Sigmoid colon (tissue), 7 donors: ENCODE data around the gene NGRN. TPM values are rescaled to one million over a fixed set of nuclear protein-coding genes. Genes with fewer than 3 reads are reported as not detected.

Experiments
- DNase-seq: peaks from one replicate; pipeline ENCODE4 v3.0.0-alpha.2; 2019
- H3K27ac ChIP-seq, 4 donors: fragments of 200-600 bp; sonication (generic); one replicate each; pipeline ENCODE4 v1.5.1; 2016 to 2019; ENCODE audit warnings: mild to moderate bottlenecking in 1 of 4
- H3K27me3 ChIP-seq, 3 donors: fragments of 200-600 bp; sonication (generic); one replicate each; pipeline ENCODE4 v1.5.1; 2019; ENCODE audit warnings: mild to moderate bottlenecking in 1 of 3
- H3K36me3 ChIP-seq, 4 donors: fragments of 200-600 bp; sonication (generic); one replicate each; pipeline ENCODE4 v1.5.1; 2016 to 2019
- H3K4me1 ChIP-seq, 4 donors: fragments of 200-600 bp; sonication (generic); one replicate each; pipeline ENCODE4 v1.5.1; 2017 to 2019
- H3K4me3 ChIP-seq, 4 donors: fragments of 200-600 bp; sonication (generic); one replicate each; pipeline ENCODE4 v1.5.1; 2017 to 2019; ENCODE audit warnings: mild to moderate bottlenecking in 2 of 4, moderate library complexity in 1 of 4
- H3K9me3 ChIP-seq, 4 donors: fragments of 200-600 bp in 3 of 4; sonication (generic) in 3 of 4; one replicate each; pipeline versions ENCODE4 v1.5.1 to v1.6.1; 2013 to 2019
- EP300 ChIP-seq, 4 donors: sonication (generic); formaldehyde crosslinking; IDR thresholded peaks; one replicate each; pipeline ENCODE4 v1.6.1; 2017; ENCODE audit warnings: antibody characterized with exemption in 4 of 4
- POLR2A ChIP-seq, 2 donors: fragments of 450-650 bp; IDR thresholded peaks; one replicate each; pipeline ENCODE4 v1.6.1; 2016; ENCODE audit warnings: antibody characterized with exemption in 2 of 2, mild to moderate bottlenecking in 2 of 2, moderate library complexity in 2 of 2
- POLR2AphosphoS5 ChIP-seq, 4 donors: sonication (generic); formaldehyde crosslinking; IDR thresholded peaks; one replicate each; pipeline ENCODE4 v1.6.1; 2017; ENCODE audit warnings: antibody characterized with exemption in 4 of 4
- WGBS, 2 donors: extraction: QIAGEN DNeasy Blood & Tissue Kit; methylation state at CpG; one replicate each; pipeline ENCODE4 v1.1.7; 2013; 5-methylcytosine and 5-hydroxymethylcytosine counted together
- intact Hi-C: fragments of 100-400 bp; cut with DNase I; formaldehyde crosslinking; loops from one replicate; pipeline ENCODE4 v1.15.1; 2023
- polyA plus RNA-seq, 3 donors: library from polyadenylated mRNA; stranded (reverse); fragments of 200-250 nt; gene quantifications; one replicate each; pipeline ENCODE4 v1.2.3, GENCODE V29; 2013
- total RNA-seq, 4 donors: library from RNA; depleted of rRNA; stranded (reverse); fragments of >200 nt; gene quantifications; one replicate each; pipeline ENCODE4 v1.1.0, GENCODE V29; 2016
- TF ChIP-seq, protein P1 (sequence below), 4 experiments: fragments of 450-650 bp in 3 of 4; fragments of 200-600 bp in 1 of 4; IDR thresholded peaks; one replicate each; pipeline ENCODE4 v1.5.1; 2016 to 2019; ENCODE audit warnings: antibody characterized with exemption in 4 of 4, mild to moderate bottlenecking in 3 of 4, moderate library complexity in 2 of 4
- donor health status: healthy with polysubstance abuse.
- donor health status: Bipolar disorder and iron deficiency.
- donor health status: healthy.

NGRN gene
- total and polyA plus RNA-seq, 7 donors = 43.2 to 139 (median 81.2) TPM

DNA sequence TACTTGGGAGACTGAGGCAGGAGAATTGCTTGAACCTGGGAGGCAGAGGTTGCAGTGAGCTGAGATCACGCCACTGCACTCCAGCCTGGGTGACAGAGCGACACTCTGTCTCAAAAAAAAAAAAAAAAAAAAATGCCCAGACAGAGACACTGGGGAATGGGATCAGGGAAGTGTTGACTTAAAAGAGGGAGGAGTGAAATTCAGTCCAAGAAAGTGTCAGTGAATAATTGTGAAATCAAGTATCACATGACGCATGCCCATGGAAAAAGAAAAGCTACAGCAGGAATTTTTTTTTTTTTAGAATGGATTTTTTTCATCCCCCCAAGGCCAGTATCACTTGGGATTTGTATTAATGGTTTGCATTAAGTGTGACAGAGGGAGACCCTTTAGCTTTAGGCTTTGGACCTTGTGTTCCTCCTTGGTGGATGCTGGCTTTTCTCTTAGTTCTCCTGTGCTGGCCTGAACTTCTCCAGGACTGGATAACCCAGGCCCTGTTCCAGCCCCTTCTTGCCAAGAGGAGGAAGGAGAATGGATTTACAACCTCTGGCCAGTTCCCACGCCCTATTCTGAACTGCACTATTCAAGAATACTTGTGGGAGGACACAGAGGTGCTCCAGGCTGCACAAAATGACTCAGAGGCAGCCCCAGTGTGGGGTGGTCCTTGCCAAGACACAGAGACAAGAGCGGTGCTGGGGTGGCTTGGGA, 50.0 kb downstream of the NGRN start:
- intact Hi-C loops = loop anchor here (5.0 to 10.0 kb wide), 3 partner anchors 47 to 569 kb away; partner anchors contain the start of gene FES
- peak; percentile 97 for DNase-seq
- H3K27me3 ChIP-seq = no peaks in the 10 kb centered on the region
- no peak overlapping the region for H3K4me3 ChIP-seq
- H3K36me3 ChIP-seq = no peaks in the 10 kb centered on the region
- peak overlapping the region; percentile 82 to 85 (median 84) for H3K27ac ChIP-seq
- peaks cover 0 to 35% (median 33%) of the 10 kb centered on the region in 4 donors for H3K4me1 ChIP-seq
- 37 to 50% methylated on average over 5 of the region's 5 CpGs for WGBS, 2 donors
- TF ChIP-seq, protein P1, sequence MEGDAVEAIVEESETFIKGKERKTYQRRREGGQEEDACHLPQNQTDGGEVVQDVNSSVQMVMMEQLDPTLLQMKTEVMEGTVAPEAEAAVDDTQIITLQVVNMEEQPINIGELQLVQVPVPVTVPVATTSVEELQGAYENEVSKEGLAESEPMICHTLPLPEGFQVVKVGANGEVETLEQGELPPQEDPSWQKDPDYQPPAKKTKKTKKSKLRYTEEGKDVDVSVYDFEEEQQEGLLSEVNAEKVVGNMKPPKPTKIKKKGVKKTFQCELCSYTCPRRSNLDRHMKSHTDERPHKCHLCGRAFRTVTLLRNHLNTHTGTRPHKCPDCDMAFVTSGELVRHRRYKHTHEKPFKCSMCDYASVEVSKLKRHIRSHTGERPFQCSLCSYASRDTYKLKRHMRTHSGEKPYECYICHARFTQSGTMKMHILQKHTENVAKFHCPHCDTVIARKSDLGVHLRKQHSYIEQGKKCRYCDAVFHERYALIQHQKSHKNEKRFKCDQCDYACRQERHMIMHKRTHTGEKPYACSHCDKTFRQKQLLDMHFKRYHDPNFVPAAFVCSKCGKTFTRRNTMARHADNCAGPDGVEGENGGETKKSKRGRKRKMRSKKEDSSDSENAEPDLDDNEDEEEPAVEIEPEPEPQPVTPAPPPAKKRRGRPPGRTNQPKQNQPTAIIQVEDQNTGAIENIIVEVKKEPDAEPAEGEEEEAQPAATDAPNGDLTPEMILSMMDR (IDR thresholded peaks at IDR 0.05) = no peak
- TF ChIP-seq POLR2AphosphoS5 (IDR thresholded peaks at IDR 0.05) = peak; percentile 73 to 89 (median 84)
- no peak for TF ChIP-seq POLR2A (IDR thresholded peaks at IDR 0.05)
- TF ChIP-seq EP300 (IDR thresholded peaks at IDR 0.05) = peak in 3 of 4 donors; percentile 62 to 70 (median 70)
- no peaks in the 10 kb centered on the region for H3K9me3 ChIP-seq

DNA sequence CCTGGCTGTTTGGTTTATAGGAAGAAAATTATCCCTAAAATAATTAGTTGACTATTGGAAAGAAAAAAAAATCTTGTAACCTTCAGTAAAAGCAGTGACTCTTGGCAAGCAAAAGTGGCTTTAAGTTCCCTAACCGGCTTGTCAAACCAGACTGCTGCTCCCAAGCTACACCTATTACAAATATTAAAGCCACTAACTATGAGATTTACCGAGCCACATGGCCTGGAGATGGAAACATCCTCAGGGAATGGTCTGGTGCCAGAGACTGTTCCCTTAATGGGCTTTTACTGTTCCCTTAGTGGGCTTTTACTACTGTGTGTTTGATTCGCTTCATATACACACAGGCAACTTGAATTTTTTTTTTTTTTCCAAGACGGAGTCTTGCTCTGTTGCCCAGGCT, 50.7 kb downstream of the NGRN start:
- intact Hi-C loops = loop anchor here (5.0 to 10.0 kb wide), 3 partner anchors 46 to 569 kb away; partner anchors contain the start of gene FES
- H3K4me1 ChIP-seq = peaks cover 0 to 36% (median 34%) of the 10 kb centered on the region in 4 donors
- H3K9me3 ChIP-seq = no peaks in the 10 kb centered on the region
- H3K27ac ChIP-seq = peak overlapping the region; percentile 82 to 85 (median 84)
- 20 to 53% methylated on average over 4 of the region's 4 CpGs for WGBS, 2 donors
- no peaks in the 10 kb centered on the region for H3K36me3 ChIP-seq
- no peaks in the 10 kb centered on the region for H3K27me3 ChIP-seq
- DNase-seq = peak; percentile 80
- TF ChIP-seq, protein P1 (IDR thresholded peaks at IDR 0.05) = no peak
- TF ChIP-seq POLR2AphosphoS5 (IDR thresholded peaks at IDR 0.05) (peak; percentile 14 to 80 (median 62)), POLR2A (IDR thresholded peaks at IDR 0.05) (no peak), EP300 (IDR thresholded peaks at IDR 0.05) (peak in 1 of 4 donors; percentile 62)
- no peak overlapping the region for H3K4me3 ChIP-seq

DNA sequence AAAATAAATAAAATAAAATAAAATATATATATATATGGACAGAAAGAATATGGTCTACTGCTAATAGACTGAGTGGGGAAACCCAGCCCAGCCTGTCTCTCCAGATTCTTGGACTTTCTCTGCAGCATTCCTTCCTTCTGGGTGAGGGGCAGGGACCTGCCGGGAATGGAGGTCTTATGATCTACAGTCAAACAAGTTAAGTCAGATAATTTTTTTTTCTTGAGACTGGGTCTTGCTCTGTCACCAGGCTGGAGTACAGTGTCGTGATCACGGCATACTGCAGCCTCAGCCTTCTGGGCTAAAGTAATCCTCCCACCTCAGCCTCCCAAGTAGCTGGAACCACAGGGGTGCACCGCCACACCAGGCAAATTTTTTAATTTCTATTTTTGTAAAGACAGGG, 53.1 kb downstream of the NGRN start:
- 69 to 89% methylated on average over 4 of the region's 4 CpGs for WGBS, 2 donors
- no peak overlapping the region for H3K4me3 ChIP-seq
- TF ChIP-seq EP300 (IDR thresholded peaks at IDR 0.05) (no peak), POLR2A (IDR thresholded peaks at IDR 0.05) (no peak), POLR2AphosphoS5 (IDR thresholded peaks at IDR 0.05) (no peak)
- TF ChIP-seq, protein P1 (IDR thresholded peaks at IDR 0.05) = no peak
- H3K9me3 ChIP-seq = no peaks in the 10 kb centered on the region
- DNase-seq = no peak
- H3K27ac ChIP-seq = no peak overlapping the region
- H3K27me3 ChIP-seq = no peaks in the 10 kb centered on the region
- peaks cover 0 to 49% (median 43%) of the 10 kb centered on the region in 4 donors for H3K4me1 ChIP-seq
- H3K36me3 ChIP-seq = no peaks in the 10 kb centered on the region
- intact Hi-C loops = loop anchor here (5.0 to 10.0 kb wide), 3 partner anchors 44 to 566 kb away; partner anchors contain the start of gene FES

DNA sequence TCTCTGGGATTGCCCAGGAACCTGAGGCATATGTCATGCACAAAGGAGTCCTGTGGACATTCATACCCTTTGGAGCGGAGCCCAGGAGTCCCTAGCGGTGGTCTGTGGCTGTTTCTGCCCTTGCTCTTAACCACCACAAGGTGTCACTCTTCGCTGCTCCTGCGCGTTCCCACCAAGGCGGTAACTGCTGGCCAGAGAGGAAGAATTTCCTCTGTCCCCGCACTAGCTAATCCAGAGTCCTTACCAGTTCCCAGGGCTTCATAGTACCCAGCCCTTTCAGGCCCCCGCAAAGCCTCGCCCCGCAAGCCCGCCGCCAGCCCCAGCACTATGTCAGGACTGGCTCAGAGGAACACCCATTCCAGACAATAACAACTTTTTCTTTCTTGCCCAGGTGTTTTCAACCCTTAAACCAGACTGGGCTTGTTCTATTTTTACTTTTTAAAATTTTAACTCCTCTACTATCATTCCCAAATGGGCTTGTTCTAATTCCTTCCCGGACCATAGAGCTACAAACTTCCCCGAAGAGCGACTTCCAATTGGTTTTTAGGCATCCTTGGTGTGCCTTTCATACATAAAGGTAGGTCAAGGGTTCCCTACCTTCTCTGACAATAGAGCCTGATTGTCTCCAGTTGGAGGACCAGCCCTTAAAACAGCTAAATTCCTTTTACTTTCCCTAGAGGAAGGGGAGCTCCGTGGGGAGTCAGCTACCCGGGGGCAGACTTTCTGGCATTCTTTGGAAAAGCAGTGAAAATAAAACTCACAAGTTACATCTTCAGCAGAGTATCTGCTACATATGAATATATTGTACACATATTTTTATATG, 54.8 kb downstream of the NGRN start:
- Histone ChIP-seq H3K4me3 (peak overlapping the region in 1 of 4 donors; percentile 11), H3K9me3 (no peaks in the 10 kb centered on the region), H3K4me1 (peaks cover 0 to 42% (median 32%) of the 10 kb centered on the region in 4 donors), H3K27me3 (no peaks in the 10 kb centered on the region), H3K36me3 (no peaks in the 10 kb centered on the region), H3K27ac (peak overlapping the region; percentile 28 to 50 (median 36))
- TF ChIP-seq, protein P1 (IDR thresholded peaks at IDR 0.05) = peak; percentile 95 to 100 (median 99)
- TF ChIP-seq POLR2A (IDR thresholded peaks at IDR 0.05) = no peak
- peak in 1 of 4 donors; percentile 24 for TF ChIP-seq POLR2AphosphoS5 (IDR thresholded peaks at IDR 0.05)
- 5 to 18% methylated on average over 17 of the region's 17 CpGs for WGBS, 2 donors
- peak; percentile 93 for DNase-seq
- intact Hi-C loops = loop anchor here (1.0 kb wide), 1 partner anchor 162 kb away; no protein-coding TSS in a partner anchor
